Ishikawa (cell line): Measurements from ENCODE around the gene NUP62CL.

Experiments
- EP300 ChIP-seq: IDR thresholded peaks from 2 replicates; pipeline ENCODE4 v1.6.1; 2012; ENCODE audit warnings: borderline replicate concordance
- TAF1 ChIP-seq: IDR thresholded peaks from 2 replicates; pipeline ENCODE4 v1.6.1; 2012; ENCODE audit warnings: low read depth, mild to moderate bottlenecking
- TCF12 ChIP-seq: IDR thresholded peaks from 2 replicates; pipeline ENCODE4 v1.6.1; 2012; ENCODE audit warnings: low read depth
- ZBTB7A ChIP-seq: IDR thresholded peaks from 2 replicates; pipeline ENCODE4 v1.6.1; 2012; ENCODE audit warnings: low read depth
- TF ChIP-seq, protein P1 (sequence below): IDR thresholded peaks from 2 replicates; pipeline ENCODE4 v1.6.1; 2012

GRCh38 chrX:107102980-107103379 lies 103.3 kb downstream of the NUP62CL start:
- TF ChIP-seq TCF12 = no peak
- no peak for TF ChIP-seq TAF1
- no peak for TF ChIP-seq ZBTB7A
- TF ChIP-seq EP300 = no peak
- TF ChIP-seq, protein P1, sequence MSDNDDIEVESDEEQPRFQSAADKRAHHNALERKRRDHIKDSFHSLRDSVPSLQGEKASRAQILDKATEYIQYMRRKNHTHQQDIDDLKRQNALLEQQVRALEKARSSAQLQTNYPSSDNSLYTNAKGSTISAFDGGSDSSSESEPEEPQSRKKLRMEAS = no peak
